Lower lobe of right lung (tissue), 2 donors: ENCODE data around the gene DENND2D. TPM values are rescaled to one million over a fixed set of nuclear protein-coding genes. Genes with fewer than 3 reads are reported as not detected.

Experiments used
- ATAC-seq, 2 donors: fragments of 200-7000 bp; cut with Tn5 transposase; one replicate each; pipeline ENCODE4 v1.9.1; 2020 to 2022; ENCODE audit warnings: mild to moderate bottlenecking in 2 of 2, moderate library complexity in 2 of 2
- DNase-seq: peaks from one replicate; pipeline ENCODE4 v3.0.0-alpha.2; 2020
- H3K27ac ChIP-seq: fragments of 200-600 bp; one replicate; pipeline ENCODE4 v1.8.0; 2022
- H3K27me3 ChIP-seq: fragments of 200-600 bp; one replicate; pipeline ENCODE4 v1.8.0; 2022; ENCODE audit warnings: low read depth
- H3K36me3 ChIP-seq: fragments of 200-600 bp; one replicate; pipeline ENCODE4 v1.8.0; 2022; ENCODE audit warnings: mild to moderate bottlenecking
- H3K4me1 ChIP-seq: fragments of 200-600 bp; one replicate; pipeline ENCODE4 v1.8.0; 2022
- H3K4me3 ChIP-seq: fragments of 200-600 bp; one replicate; pipeline ENCODE4 v1.8.0; 2022; ENCODE audit warnings: mild to moderate bottlenecking
- H3K9me3 ChIP-seq: fragments of 200-600 bp; one replicate; pipeline ENCODE4 v1.8.0; 2022
- CTCF ChIP-seq: fragments of 200-600 bp; IDR thresholded peaks from one replicate; pipeline ENCODE4 v1.8.0; 2022; ENCODE audit warnings: antibody characterized with exemption, mild to moderate bottlenecking
- intact Hi-C: fragments of 100-400 bp; cut with DNase I; formaldehyde crosslinking; loops from one replicate; pipeline ENCODE4 v1.11.0; 2022
- total RNA-seq: library from RNA; stranded (reverse); fragmentation: NEBNext Ultra II Directional; extraction: Animal tissue kit (Norgen Biotek cat#: 25700); gene quantifications from one replicate; pipeline ENCODE4 v1.2.1, GENCODE V29; 2021
- donor health status: DM: no; HTN: yes; CAD: no; lungs with severe emphysema.

Gene DENND2D
- total RNA-seq, 1 donor from 2014 or later: 113 TPM

- Histone ChIP-seq H3K27ac (peak overlapping the region; percentile 79), H3K4me3 (peak overlapping the region; percentile 57), H3K36me3 (peaks cover 33% of the 10 kb centered on the region), H3K4me1 (peaks cover 78% of the 10 kb centered on the region), H3K9me3 (no peaks in the 10 kb centered on the region), H3K27me3 (no peaks in the 10 kb centered on the region)
- TF ChIP-seq CTCF: no peak
- no peak for DNase-seq
- no peak for ATAC-seq
- intact Hi-C loops: no loop called here
Measured at GRCh38 chr1:111200802-111201161, 336 bp upstream of the DENND2D start.

- peaks cover 81% of the 10 kb centered on the region for H3K4me1 ChIP-seq
- peak overlapping the region; percentile 57 for H3K4me3 ChIP-seq
- ATAC-seq (no peak), DNase-seq (no peak)
- no peaks in the 10 kb centered on the region for H3K9me3 ChIP-seq
- TF ChIP-seq CTCF: no peak
- intact Hi-C loops: no loop called here
- H3K27me3 ChIP-seq: no peaks in the 10 kb centered on the region
- H3K27ac ChIP-seq: peak overlapping the region; percentile 79
- H3K36me3 ChIP-seq: peaks cover 46% of the 10 kb centered on the region
Measured at GRCh38 chr1:111199329-111199728, 1.1 kb downstream of the DENND2D start.

GRCh38 chr1:111198836-111199235 lies 1.6 kb downstream of the DENND2D start:
- Histone ChIP-seq H3K4me3 (peak overlapping the region; percentile 57), H3K9me3 (no peaks in the 10 kb centered on the region), H3K27me3 (no peaks in the 10 kb centered on the region), H3K27ac (peak overlapping the region; percentile 79), H3K4me1 (peaks cover 85% of the 10 kb centered on the region), H3K36me3 (peaks cover 50% of the 10 kb centered on the region)
- ATAC-seq: no peak
- TF ChIP-seq CTCF: no peak
- no peak for DNase-seq
- intact Hi-C loops: no loop called here

- Histone ChIP-seq H3K4me1 (peaks cover 85% of the 10 kb centered on the region), H3K9me3 (no peaks in the 10 kb centered on the region), H3K27ac (peak overlapping the region; percentile 79), H3K27me3 (no peaks in the 10 kb centered on the region), H3K4me3 (peak overlapping the region; percentile 57), H3K36me3 (peaks cover 50% of the 10 kb centered on the region)
- ATAC-seq: no peak
- DNase-seq: no peak
- intact Hi-C loops: no loop called here
- TF ChIP-seq CTCF: peak; percentile 23
Measured at GRCh38 chr1:111197598-111198284, 2.7 kb downstream of the DENND2D start.

GRCh38 chr1:111196213-111196612 lies 4.2 kb downstream of the DENND2D start:
- TF ChIP-seq CTCF: no peak
- DNase-seq: no peak
- peaks cover 57% of the 10 kb centered on the region for H3K36me3 ChIP-seq
- peak overlapping the region; percentile 57 for H3K4me3 ChIP-seq
- no peaks in the 10 kb centered on the region for H3K27me3 ChIP-seq
- H3K27ac ChIP-seq: no peak overlapping the region
- no peaks in the 10 kb centered on the region for H3K9me3 ChIP-seq
- ATAC-seq: no peak
- intact Hi-C loops: no loop called here
- H3K4me1 ChIP-seq: peaks cover 87% of the 10 kb centered on the region
